Activated B cell treated with CpG ODN at 0.5 μM for 24 hours (primary cell): ENCODE data around the gene NPAS3. TPM values are rescaled to one million over a fixed set of nuclear protein-coding genes. Genes with fewer than 3 reads are reported as not detected.

Source experiments
- ATAC-seq: fragments of 200-7000 bp; cut with Tn5 transposase; one replicate; pipeline ENCODE4 v1.10.0; 2021; ENCODE audit warnings: low read depth, mild to moderate bottlenecking, moderate library complexity
- CTCF ChIA-PET: fragments of 350-600 bp; sonication (Branson Sonifier 250); formaldehyde crosslinking; loops from one replicate; lab custom pipeline; 2021; ENCODE audit warnings: antibody characterized with exemption; lab: Charles Lee
- POLR2A ChIA-PET: fragments of 350-600 bp; sonication (Branson Sonifier 250); formaldehyde crosslinking; loops from one replicate; lab custom pipeline; 2021; ENCODE audit warnings: antibody characterized with exemption; lab: Charles Lee
- DNase-seq: peaks from one replicate; pipeline ENCODE4 v3.0.0; 2022
- H3K27ac Mint-ChIP-seq: one replicate; pipeline ENCODE4 v1.8.0; 2020; ENCODE audit warnings: mixed read lengths
- H3K27me3 Mint-ChIP-seq: one replicate; pipeline ENCODE4 v1.8.0; 2021; ENCODE audit warnings: mixed read lengths
- H3K36me3 Mint-ChIP-seq: one replicate; pipeline ENCODE4 v1.8.0; 2021; ENCODE audit warnings: low read depth, mixed read lengths
- H3K4me1 Mint-ChIP-seq: one replicate; pipeline ENCODE4 v1.8.0; 2021; ENCODE audit warnings: mixed read lengths
- H3K4me3 Mint-ChIP-seq: one replicate; pipeline ENCODE4 v1.8.0; 2020; ENCODE audit warnings: mild to moderate bottlenecking, mixed read lengths
- H3K9me3 Mint-ChIP-seq: one replicate; pipeline ENCODE4 v1.8.0; 2020; ENCODE audit warnings: mixed read lengths
- CTCF ChIP-seq: fragments of 200-600 bp; IDR thresholded peaks from one replicate; pipeline ENCODE4 v1.8.0; 2022; ENCODE audit warnings: antibody characterized with exemption, mild to moderate bottlenecking
- intact Hi-C: fragments of 100-400 bp; cut with micrococcal nuclease; formaldehyde crosslinking; loops from one replicate; pipeline ENCODE4 v1.15.1; 2024
- total RNA-seq: library from RNA; stranded (reverse); gene quantifications from 2 replicates; pipeline ENCODE4 v1.2.3, GENCODE V29; 2022

The NPAS3 gene
- total RNA-seq, 1 donor from 2014 or later = not detected

- Mint-ChIP-seq H3K27ac (no peak overlapping the region), H3K27me3 (no peaks in the 10 kb centered on the region), H3K9me3 (no peaks in the 10 kb centered on the region), H3K4me1 (no peaks in the 10 kb centered on the region), H3K4me3 (no peak overlapping the region), H3K36me3 (no peaks in the 10 kb centered on the region)
- no peak for DNase-seq
- no peak for ATAC-seq
- no peak for TF ChIP-seq CTCF
- ChIA-PET POLR2A (no interaction called here), CTCF (no interaction called here)
- intact Hi-C loops = loop anchor here (5.0 kb wide), 1 partner anchor 467 kb away; no protein-coding TSS in a partner anchor
Observed at GRCh38 chr14:33835261-33835655, 896.6 kb downstream of the NPAS3 start.

- no peaks in the 10 kb centered on the region for H3K9me3 Mint-ChIP-seq
- no peak for ATAC-seq
- H3K27ac Mint-ChIP-seq = no peak overlapping the region
- POLR2A ChIA-PET = no interaction called here
- no peaks in the 10 kb centered on the region for H3K4me1 Mint-ChIP-seq
- H3K27me3 Mint-ChIP-seq = no peaks in the 10 kb centered on the region
- intact Hi-C loops = loop anchor here (5.0 kb wide), 1 partner anchor 467 kb away; no protein-coding TSS in a partner anchor
- CTCF ChIA-PET = no interaction called here
- no peak overlapping the region for H3K4me3 Mint-ChIP-seq
- DNase-seq = no peak
- no peaks in the 10 kb centered on the region for H3K36me3 Mint-ChIP-seq
- no peak for TF ChIP-seq CTCF
Observed at GRCh38 chr14:33835677-33836076, 897.0 kb downstream of the NPAS3 start.

- H3K27ac Mint-ChIP-seq = no peak overlapping the region
- no peak for DNase-seq
- no peaks in the 10 kb centered on the region for H3K27me3 Mint-ChIP-seq
- no peaks in the 10 kb centered on the region for H3K36me3 Mint-ChIP-seq
- no peaks in the 10 kb centered on the region for H3K9me3 Mint-ChIP-seq
- no peak for ATAC-seq
- no peaks in the 10 kb centered on the region for H3K4me1 Mint-ChIP-seq
- ChIA-PET POLR2A (no interaction called here), CTCF (no interaction called here)
- intact Hi-C loops = loop anchor here (5.0 kb wide), 1 partner anchor 466 kb away; no protein-coding TSS in a partner anchor
- TF ChIP-seq CTCF = no peak
- no peak overlapping the region for H3K4me3 Mint-ChIP-seq
Observed at GRCh38 chr14:33836203-33836899, 897.7 kb downstream of the NPAS3 start.

- ChIA-PET POLR2A (no interaction called here), CTCF (no interaction called here)
- no peaks in the 10 kb centered on the region for H3K4me1 Mint-ChIP-seq
- DNase-seq (no peak), ATAC-seq (no peak)
- no peak overlapping the region for H3K4me3 Mint-ChIP-seq
- TF ChIP-seq CTCF = no peak
- intact Hi-C loops = loop anchor here (5.0 kb wide), 1 partner anchor 465 kb away; no protein-coding TSS in a partner anchor
- no peaks in the 10 kb centered on the region for H3K9me3 Mint-ChIP-seq
- no peaks in the 10 kb centered on the region for H3K36me3 Mint-ChIP-seq
- H3K27ac Mint-ChIP-seq = no peak overlapping the region
- no peaks in the 10 kb centered on the region for H3K27me3 Mint-ChIP-seq
Observed at GRCh38 chr14:33836900-33837577, 898.4 kb downstream of the NPAS3 start.
